ENCODE results near the gene SLC52A3.

The SLC52A3 gene

DNA sequence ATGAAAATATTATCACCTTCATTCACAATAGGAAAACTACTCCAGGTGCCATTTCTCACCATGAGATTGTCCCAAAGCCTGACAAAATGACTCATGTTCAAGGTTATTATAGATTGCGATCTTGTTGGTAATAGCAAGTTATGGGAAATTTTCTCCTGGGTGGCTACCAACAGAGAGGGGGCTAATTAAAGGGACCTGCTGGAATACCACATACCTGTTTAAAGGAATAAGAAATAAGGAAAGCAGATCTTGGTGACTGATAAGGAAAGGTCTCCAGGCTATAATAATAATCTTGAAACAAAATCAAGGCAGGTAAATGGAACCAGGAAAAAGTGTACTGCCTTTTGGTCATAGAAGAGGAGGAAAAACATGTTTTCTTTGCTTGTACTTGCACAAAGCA is 1.4 kb downstream of the SLC52A3 start:
- DNase-seq (ENCODE audit: low read depth): no peak

- DNase-seq (ENCODE audit: low read depth): no peak
Observed at GRCh38 chr20:764255-764654, 4.0 kb downstream of the SLC52A3 start.

DNA sequence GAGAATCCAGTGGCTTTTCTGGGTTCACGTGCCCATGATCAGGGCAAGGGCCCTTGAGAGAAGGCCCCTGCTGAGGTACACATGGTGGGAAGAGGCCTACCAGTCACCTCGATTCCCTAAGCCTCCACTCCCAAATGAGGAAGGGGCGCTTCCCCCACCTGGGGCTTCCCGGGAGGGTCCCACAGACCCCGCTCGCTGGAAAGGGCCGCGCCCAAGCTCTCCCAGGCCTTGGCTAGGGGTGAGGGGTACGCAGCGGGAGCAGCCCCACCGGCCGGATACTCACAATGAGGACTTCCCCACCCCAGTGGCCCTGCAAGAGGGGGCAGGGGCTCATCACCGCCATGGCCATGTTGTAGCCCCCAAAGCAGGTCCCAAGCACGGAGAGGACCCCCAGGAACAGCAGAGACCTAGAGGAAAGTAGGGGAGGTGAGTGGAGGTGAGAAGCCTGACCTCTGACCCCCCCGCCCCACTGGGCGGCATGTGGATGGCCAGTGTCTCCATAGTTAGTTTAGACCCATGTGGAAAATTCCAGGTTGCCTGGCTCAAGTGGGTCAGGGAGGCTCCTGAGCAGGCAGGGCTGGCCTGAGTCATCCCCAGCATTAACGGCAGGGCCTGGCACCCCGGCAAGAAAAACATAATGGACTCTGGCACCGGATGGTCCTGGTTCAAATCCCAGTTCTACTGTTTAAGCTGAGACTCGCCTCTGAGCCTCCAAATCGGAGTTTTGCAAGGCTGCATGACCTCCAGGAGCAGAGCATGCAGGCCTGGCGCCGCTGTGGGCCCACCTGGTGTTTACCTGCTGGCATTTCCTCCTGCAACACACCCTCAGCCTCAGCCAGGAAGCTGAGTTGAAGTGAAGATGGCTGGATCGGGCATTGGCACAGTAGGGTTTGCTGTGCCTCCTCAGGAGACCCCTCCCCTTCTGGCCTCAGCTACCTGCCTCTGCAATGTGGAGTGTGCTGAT is 6.6 kb downstream of the SLC52A3 start:
- no peak for DNase-seq (ENCODE audit: low read depth)

- DNase-seq (ENCODE audit: low read depth): no peak
Observed at GRCh38 chr20:760751-761417, 7.4 kb downstream of the SLC52A3 start.

- no peak for DNase-seq (ENCODE audit: low read depth)
Observed at GRCh38 chr20:757506-757905, 10.8 kb downstream of the SLC52A3 start.

DNA sequence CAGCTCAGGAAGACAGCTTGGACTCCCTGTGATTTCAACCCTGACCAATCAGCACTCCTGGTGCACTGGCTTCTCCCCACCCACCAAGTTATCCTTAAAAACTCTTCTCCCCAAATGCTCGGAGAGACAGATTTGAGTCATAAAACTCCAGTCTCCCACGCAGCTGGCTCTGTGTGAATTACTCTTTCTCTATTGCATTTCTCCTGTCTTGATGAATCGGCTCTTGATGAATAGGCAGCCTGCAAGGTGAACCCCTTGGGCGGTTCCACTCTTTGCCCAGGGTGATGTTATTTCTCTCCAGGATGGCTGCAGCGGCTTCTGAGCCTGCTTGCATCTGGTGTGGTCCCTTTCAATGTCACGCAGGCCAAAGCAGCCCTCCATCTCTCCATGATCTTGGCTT is 12.4 kb downstream of the SLC52A3 start:
- DNase-seq (ENCODE audit: low read depth): no peak

GRCh38 chr20:754904-755303 is 13.4 kb downstream of the SLC52A3 start:
- no peak for DNase-seq (ENCODE audit: low read depth)

DNA sequence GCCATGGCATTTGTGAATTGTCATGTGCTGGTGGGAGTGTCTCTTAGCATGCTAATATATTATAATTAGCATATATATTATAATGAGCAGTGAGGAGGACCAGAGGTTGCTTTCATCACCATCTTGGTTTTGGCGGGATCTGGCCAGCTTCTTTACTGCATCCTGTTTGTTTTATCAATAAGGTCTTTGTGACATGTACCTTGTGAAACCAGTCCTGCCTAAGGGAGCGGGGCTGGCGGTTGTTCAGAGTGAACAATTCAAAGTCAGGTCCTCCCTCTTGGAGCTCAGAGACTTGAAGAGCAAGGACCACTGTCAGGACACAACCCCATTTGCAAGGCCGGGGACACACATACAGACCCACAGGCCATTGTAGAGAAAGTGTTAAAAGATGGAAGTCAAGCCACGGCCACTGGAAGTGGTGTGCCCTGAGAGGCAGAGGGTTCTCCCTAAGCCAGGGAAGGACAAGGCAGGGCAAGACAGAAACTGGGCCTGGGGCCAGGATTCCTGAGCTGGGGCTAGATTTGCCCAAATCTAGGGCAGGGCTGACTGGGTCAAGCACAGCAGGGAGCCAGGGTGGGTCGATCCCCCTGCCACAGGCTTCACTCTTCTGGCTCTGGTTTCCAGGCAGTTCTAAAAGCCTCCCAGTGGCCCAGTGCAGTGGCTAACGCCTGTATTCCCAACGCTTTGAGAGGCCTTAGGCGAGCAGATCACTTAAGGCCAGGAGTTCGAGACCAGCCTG is 14.2 kb downstream of the SLC52A3 start:
- no peak for DNase-seq (ENCODE audit: low read depth)

DNA sequence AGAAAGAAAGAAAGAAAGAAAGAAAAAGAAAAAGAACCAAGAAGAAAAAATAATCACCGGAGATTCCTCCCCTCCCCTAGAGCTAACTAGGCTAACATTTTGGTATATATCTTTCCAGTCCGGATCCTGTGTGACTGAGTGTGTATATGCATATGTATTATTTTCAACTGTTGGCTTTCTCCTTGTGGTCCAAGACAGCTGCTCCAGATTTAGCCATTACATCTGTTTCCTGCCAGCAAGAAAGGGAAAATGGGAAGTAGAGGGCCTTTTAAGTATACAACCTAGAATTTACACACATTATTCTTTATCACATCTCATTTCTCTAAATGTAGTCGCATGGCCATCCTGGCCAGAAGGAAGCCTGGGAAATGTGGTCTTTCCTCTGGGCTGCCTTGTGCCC is 15.2 kb downstream of the SLC52A3 start:
- DNase-seq (ENCODE audit: low read depth): no peak

DNA sequence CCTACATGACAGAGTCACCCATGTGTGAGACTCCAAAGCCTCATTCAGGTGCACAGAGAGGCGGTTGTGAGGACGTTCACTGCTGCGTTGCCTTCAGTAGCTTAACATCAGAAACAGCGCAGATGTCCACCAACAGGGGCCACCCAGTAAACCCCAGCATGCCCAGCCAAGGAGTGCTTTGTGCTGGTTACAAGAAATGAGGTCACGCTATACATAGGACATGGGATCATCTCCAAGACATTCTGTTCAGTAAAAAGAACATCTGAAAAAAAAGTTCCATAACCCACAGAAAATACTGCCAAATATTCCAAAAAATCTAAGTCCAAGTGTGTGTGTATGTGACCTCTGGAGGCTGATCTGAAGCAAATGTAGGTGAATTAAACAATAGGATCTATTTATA is 16.0 kb downstream of the SLC52A3 start:
- no peak for DNase-seq (ENCODE audit: low read depth)

GRCh38 chr20:751761-752160 is 16.5 kb downstream of the SLC52A3 start:
- no peak for DNase-seq (ENCODE audit: low read depth)

DNA sequence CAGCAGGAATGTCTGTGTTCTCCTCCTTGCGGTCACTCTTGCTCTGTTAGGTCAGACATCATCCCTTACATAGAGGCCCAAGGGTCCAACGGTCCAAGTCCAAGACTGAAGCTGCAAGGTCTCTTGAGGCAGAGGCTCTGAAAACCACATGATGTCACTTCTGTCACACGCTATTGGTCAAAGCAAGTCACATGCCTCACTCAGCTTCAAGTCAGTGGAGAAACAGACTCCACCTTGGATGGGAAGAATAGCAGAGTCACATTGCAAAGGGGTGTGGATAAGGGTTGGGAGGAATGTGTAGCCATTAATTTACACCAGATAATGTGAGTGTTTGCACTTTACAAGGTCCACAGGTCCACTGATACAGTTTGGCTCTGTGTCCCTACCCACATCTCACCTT is 17.5 kb downstream of the SLC52A3 start:
- no peak for DNase-seq (ENCODE audit: low read depth)

- DNase-seq (ENCODE audit: low read depth): no peak
Observed at GRCh38 chr20:745683-746301, 22.5 kb downstream of the SLC52A3 start.

DNA sequence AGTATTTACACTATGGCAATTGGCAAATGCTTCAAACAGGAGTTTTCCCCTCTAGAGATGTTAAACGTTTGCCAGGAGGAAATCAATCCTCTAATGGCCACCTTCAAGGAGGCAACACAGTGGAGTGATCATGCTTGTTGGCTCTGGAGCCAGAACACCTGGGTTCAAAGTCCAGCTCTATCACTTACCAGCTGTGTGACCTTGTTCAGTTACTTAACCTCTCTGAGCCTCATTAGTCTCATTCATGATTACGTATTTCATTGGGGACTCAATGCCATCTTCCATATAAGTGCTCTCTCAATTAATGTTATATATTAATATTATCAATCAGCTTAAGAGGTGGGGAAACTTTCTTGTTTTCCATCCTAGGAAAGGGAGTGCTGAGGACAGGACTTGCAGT is 26.1 kb downstream of the SLC52A3 start:
- no peak for DNase-seq (ENCODE audit: low read depth)

DNA sequence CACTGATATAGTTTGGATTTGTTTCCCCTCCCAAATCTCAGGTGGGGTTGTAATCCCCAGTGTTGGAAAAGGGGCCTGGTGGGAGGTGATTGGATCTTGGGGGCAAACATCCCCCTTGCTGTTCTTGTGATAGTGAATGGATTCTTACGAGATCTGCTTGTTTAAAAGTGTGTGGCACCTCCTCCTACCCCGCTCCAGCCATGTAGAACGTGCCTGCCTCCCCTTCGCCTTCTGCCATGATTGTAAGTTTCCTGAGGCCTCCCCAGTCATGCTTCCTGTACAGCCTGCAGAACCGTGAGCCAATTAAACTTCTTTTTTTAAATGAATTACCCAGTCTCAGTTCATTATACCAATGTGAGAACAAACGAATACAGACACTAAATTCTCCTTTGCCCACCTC is 26.7 kb downstream of the SLC52A3 start:
- no peak for DNase-seq (ENCODE audit: low read depth)

DNA sequence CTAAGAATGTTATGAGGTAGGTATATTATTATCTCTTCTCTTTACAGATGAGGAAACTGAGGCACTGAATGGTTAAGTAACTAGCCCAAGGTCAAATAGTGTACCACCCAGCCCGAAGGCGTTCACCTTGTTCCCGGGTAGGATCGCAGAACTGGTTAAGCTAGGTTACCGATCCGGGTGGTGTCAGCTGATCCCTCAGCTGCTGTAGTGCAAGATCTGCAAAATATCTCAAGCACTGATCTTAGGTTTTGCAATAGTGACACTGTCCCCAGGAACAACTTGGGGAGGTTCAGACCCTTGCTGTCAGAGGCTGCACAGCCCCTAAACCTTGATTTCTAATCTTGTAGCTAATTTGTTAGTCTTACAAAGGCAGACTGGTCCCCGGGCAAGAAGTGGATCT is 28.1 kb downstream of the SLC52A3 start:
- DNase-seq (ENCODE audit: low read depth): no peak

DNA sequence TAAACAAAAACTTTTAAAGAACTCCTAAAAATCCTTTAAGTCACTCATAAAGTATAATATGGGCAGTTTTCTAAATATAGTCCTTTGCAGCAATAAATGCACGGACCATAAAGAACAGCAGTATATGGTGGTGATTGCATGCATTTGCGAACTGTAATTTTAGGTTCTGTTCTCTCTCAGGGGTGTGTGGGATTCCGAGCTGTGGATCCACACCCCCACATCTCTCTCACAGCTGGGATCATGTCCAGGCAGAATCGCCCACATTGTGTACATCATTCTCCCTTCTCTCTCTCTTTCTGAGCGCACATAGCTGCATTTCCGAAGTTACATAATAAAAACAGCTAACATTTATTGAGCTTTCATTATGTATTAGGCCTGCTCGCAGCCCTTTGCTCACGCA is 28.6 kb downstream of the SLC52A3 start:
- no peak for DNase-seq (ENCODE audit: low read depth)

GRCh38 chr20:733861-734260 is 34.4 kb downstream of the SLC52A3 start:
- DNase-seq (ENCODE audit: low read depth): no peak

DNA sequence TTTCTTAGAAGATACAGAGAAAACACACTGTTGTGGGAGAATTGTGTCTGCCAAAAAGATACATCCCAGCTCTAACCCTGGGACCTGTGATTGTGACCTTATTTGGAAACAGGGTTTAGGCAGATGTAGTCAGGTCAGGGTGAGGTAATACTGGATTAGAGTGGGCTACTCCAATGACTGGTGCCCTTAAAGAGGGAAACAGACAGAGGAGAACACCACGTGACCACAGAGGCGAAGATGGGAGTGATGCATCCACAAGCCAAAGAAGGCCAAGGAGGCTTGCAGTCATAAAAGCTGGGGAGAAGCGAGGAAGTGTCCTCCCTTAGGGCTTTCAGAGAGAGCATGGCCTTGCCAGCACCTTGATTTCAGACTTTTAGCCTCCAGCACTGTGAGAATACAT is 35.6 kb downstream of the SLC52A3 start:
- no peak for DNase-seq (ENCODE audit: low read depth)

DNA sequence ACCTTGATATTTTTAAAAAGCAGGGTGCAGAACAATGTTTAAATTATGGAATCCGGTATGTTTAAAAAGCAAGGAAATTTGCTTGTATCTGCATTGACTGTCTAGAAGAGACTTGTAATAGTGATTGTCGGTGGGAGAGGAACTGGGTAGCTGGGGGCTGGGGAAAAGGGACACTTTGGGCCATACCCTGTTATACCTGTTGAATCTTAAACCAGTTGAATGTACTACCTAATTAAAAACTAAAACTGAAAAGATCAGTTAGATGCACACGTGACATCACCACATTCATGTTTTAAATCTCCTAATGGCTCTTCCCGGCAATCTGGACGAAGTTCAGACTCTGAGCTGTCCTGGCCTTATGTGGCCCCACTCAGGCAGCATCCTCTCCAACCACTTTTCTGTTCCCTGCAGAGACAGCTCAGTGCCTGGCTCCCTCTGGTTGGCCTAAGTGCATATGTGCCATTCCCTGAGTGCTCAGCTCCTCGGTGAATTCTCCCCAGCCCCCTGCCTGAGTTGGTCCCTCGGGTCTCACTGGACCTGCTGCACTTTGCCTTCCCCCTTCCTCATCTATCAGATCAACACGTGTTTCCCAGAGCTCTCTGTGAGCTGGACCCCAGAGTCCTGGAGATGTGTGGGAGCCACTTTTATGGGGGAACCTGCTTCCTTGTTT is 36.3 kb downstream of the SLC52A3 start:
- no peak for DNase-seq (ENCODE audit: low read depth)

DNA sequence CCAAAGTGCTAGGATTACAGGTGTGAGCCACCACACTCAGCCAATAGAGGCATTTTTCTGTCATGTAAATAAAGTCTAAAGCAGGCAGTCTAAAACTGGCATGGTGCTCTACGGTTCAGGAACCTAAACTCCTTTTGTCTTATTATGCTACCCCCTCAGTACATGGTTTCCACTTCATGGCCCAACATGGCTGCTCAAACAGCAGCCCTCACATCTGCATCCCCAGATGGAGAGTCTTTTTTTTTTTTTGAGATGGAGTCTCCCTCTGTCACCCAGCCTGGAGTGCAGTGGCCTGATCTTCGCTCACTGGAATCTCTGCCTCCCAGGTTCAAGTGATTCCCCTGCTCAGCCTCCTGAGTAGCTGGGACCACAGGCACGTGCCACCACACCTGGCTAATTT is 38.3 kb downstream of the SLC52A3 start:
- no peak for DNase-seq (ENCODE audit: low read depth)
